ENCODE results near the gene CIDEB. TPM values are rescaled to one million over a fixed set of nuclear protein-coding genes. Genes with fewer than 3 reads are reported as not detected.
A peak's percentile ranks its signal among the peaks of the same experiment; 100 is the strongest.

CIDEB gene
- total RNA-seq, 1 experiment from 2014 or later = 0.20 TPM

- DNase-seq = no peak
- no peaks in the 10 kb centered on the region for H3K9me3 ChIP-seq (replicated peaks)
- H3K36me3 ChIP-seq = peaks cover 17% of the 10 kb centered on the region
- no peaks in the 10 kb centered on the region for H3K4me1 ChIP-seq
- H3K27me3 ChIP-seq = no peaks in the 10 kb centered on the region
- H3K4me3 ChIP-seq = no peak within 1 kb of the TSS
- H3K27ac ChIP-seq = no peak within 1 kb of the TSS
These were observed 3.1 kb upstream of the CIDEB start, which contains the start of gene LTB4R for GRCh38 chr14:24310646-24311604. Gene LTB4R, plus strand, starts transcription at chr14:24311502. Its CDS starts 4,150 bp downstream, at chr14:24315652.

- DNase-seq = no peak
- no peaks in the 10 kb centered on the region for H3K9me3 ChIP-seq (replicated peaks)
- H3K36me3 ChIP-seq = peaks cover 24% of the 10 kb centered on the region
- H3K4me1 ChIP-seq = no peaks in the 10 kb centered on the region
- no peak overlapping the region for H3K4me3 ChIP-seq
- H3K27ac ChIP-seq = no peak overlapping the region
- H3K27me3 ChIP-seq = no peaks in the 10 kb centered on the region
These were observed 2.5 kb upstream of the CIDEB start for GRCh38 chr14:24310265-24310645.

GRCh38 chr14:24309538-24310264, 1.9 kb upstream of the CIDEB start, which contains the start of gene LTB4R2:
Gene LTB4R2, plus strand, starts transcription at chr14:24310140. Its CDS starts 525 bp downstream, at chr14:24310665.
- no peaks in the 10 kb centered on the region for H3K9me3 ChIP-seq (replicated peaks)
- H3K27ac ChIP-seq = no peak within 1 kb of the TSS
- H3K36me3 ChIP-seq = peaks cover 28% of the 10 kb centered on the region
- no peaks in the 10 kb centered on the region for H3K27me3 ChIP-seq
- no peak within 1 kb of the TSS for H3K4me3 ChIP-seq
- H3K4me1 ChIP-seq = no peaks in the 10 kb centered on the region
- DNase-seq = no peak

- Histone ChIP-seq H3K36me3 (peaks cover 37% of the 10 kb centered on the region), H3K27ac (no peak overlapping the region), H3K4me3 (no peak overlapping the region), H3K9me3 (replicated peaks) (no peaks in the 10 kb centered on the region), H3K4me1 (no peaks in the 10 kb centered on the region), H3K27me3 (no peaks in the 10 kb centered on the region)
- DNase-seq = no peak
These were observed 756 bp upstream of the CIDEB start for GRCh38 chr14:24308342-24309124.

GRCh38 chr14:24307156-24307574, 612 bp downstream of the CIDEB start:
- no peaks in the 10 kb centered on the region for H3K9me3 ChIP-seq (replicated peaks)
- H3K36me3 ChIP-seq = peaks cover 45% of the 10 kb centered on the region
- H3K4me1 ChIP-seq = no peaks in the 10 kb centered on the region
- no peak overlapping the region for H3K27ac ChIP-seq
- no peak for DNase-seq
- H3K27me3 ChIP-seq = no peaks in the 10 kb centered on the region
- no peak overlapping the region for H3K4me3 ChIP-seq

GRCh38 chr14:24304019-24304387, 3.8 kb downstream of the CIDEB start:
- no peak for DNase-seq
- H3K36me3 ChIP-seq = peaks cover 41% of the 10 kb centered on the region
- no peaks in the 10 kb centered on the region for H3K9me3 ChIP-seq (replicated peaks)
- no peak overlapping the region for H3K27ac ChIP-seq
- no peak overlapping the region for H3K4me3 ChIP-seq
- no peaks in the 10 kb centered on the region for H3K27me3 ChIP-seq
- no peaks in the 10 kb centered on the region for H3K4me1 ChIP-seq

- H3K4me3 ChIP-seq = peak overlapping the region; percentile 66
- no peaks in the 10 kb centered on the region for H3K9me3 ChIP-seq (replicated peaks)
- H3K4me1 ChIP-seq = no peaks in the 10 kb centered on the region
- H3K27me3 ChIP-seq = no peaks in the 10 kb centered on the region
- DNase-seq = no peak
- H3K36me3 ChIP-seq = peaks cover 25% of the 10 kb centered on the region
- peak overlapping the region; percentile 64; the same call in 1 of the 2 replicates for H3K27ac ChIP-seq
These were observed 7.3 kb downstream of the CIDEB start for GRCh38 chr14:24300326-24300980.

- peak; percentile 85 to 91 for DNase-seq
- Histone ChIP-seq H3K27ac (peak within 1 kb of the TSS; percentile 64), H3K36me3 (peaks cover 18% of the 10 kb centered on the region)
These were observed 8.3 kb downstream of the CIDEB start, which contains the start of the genes DHRS1 and NOP9 for GRCh38 chr14:24299255-24300191. Gene DHRS1, minus strand, starts transcription at chr14:24299780. Its CDS starts 674 bp downstream, at chr14:24299106. Gene NOP9, plus strand, starts transcription at chr14:24299850. Its CDS starts 105 bp downstream, at chr14:24299955.

GRCh38 chr14:24298892-24299254, 8.9 kb downstream of the CIDEB start:
- no peaks in the 10 kb centered on the region for H3K4me1 ChIP-seq
- peak overlapping the region; percentile 66 for H3K4me3 ChIP-seq
- H3K27ac ChIP-seq = no peak overlapping the region
- H3K9me3 ChIP-seq (replicated peaks) = no peaks in the 10 kb centered on the region
- peaks cover 13% of the 10 kb centered on the region for H3K36me3 ChIP-seq
- no peaks in the 10 kb centered on the region for H3K27me3 ChIP-seq
- peak; percentile 24 to 26 for DNase-seq

More at GRCh38 chr14:24299255-24300191, 8.3 kb downstream of the CIDEB start, which contains the start of the genes DHRS1 and NOP9:
- H3K9me3 ChIP-seq (replicated peaks) = no peaks in the 10 kb centered on the region
- H3K27me3 ChIP-seq = no peaks in the 10 kb centered on the region
- H3K4me3 ChIP-seq = peak within 1 kb of the TSS; percentile 66
- no peaks in the 10 kb centered on the region for H3K4me1 ChIP-seq

- DNase-seq = peak in 1 of 2 experiments; percentile 37
- Histone ChIP-seq H3K36me3 (peaks cover 4% of the 10 kb centered on the region), H3K4me3 (no peak overlapping the region), H3K4me1 (no peaks in the 10 kb centered on the region), H3K27ac (no peak overlapping the region), H3K27me3 (no peaks in the 10 kb centered on the region), H3K9me3 (replicated peaks) (no peaks in the 10 kb centered on the region)
These were observed 10.4 kb downstream of the CIDEB start for GRCh38 chr14:24297190-24297964.

- Histone ChIP-seq H3K27me3 (no peaks in the 10 kb centered on the region), H3K27ac (no peak overlapping the region), H3K4me3 (no peak overlapping the region), H3K4me1 (no peaks in the 10 kb centered on the region), H3K36me3 (no peaks in the 10 kb centered on the region), H3K9me3 (replicated peaks) (no peaks in the 10 kb centered on the region)
- peak; percentile 62 to 82 for DNase-seq
These were observed 11.2 kb downstream of the CIDEB start for GRCh38 chr14:24296341-24297157.

GRCh38 chr14:24293525-24293924, 14.3 kb downstream of the CIDEB start:
- H3K27ac ChIP-seq = no peak overlapping the region
- H3K9me3 ChIP-seq (replicated peaks) = no peaks in the 10 kb centered on the region
- H3K4me1 ChIP-seq = no peaks in the 10 kb centered on the region
- no peak overlapping the region for H3K4me3 ChIP-seq
- no peaks in the 10 kb centered on the region for H3K36me3 ChIP-seq
- H3K27me3 ChIP-seq = no peaks in the 10 kb centered on the region
- no peak for DNase-seq
